GM10266 (cell line): ENCODE results near the gene ACSF2.
"Not testable (repeated sequence)": the region's sequence is repeated elsewhere in the genome, so short reads cannot be mapped to it uniquely, and the experiment has no call there.

Source experiments
- DNase-seq: peaks from one replicate; pipeline ENCODE4 v3.0.0; 2012; ENCODE audit errors: extremely low spot score
- CTCF ChIP-seq: IDR thresholded peaks from 2 replicates; pipeline ENCODE4 v1.5.1; 2012; ENCODE audit warnings: mild to moderate bottlenecking, low read depth; ENCODE audit not compliant: control insufficient read depth, insufficient read depth; ENCODE audit errors: missing control alignments

The ACSF2 gene

GRCh38 chr17:50468304-50469207 lies 42.5 kb downstream of the ACSF2 start, which contains the start of gene CHAD:
CHAD (minus strand) TSS chr17:50468880; CDS start chr17:50468813, 67 bp downstream.
- peak; percentile 48 for DNase-seq
- TF ChIP-seq CTCF: no peak

DNA sequence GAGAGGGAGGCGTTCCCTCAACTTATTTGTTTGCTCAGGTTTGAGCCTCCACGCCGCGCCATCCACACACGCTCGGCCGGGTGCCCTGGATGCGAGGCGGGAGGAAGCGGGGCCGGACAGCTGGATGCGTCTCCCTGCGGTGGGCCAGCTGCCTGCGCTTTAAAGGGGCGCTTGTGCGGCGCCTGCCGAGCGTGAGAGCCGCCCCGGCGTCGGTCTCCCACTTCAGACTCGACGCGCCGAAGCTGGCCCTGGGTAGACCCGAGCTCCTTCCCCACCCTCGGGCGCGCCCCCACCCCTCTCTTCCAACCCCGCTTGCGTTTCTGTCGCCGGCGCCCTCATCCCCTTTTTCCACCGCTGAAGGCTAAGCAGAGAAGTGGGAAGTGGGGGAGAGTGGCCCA lies 43.2 kb downstream of the ACSF2 start:
- no peak for TF ChIP-seq CTCF
- no peak for DNase-seq

GRCh38 chr17:50469671-50470305 lies 43.8 kb downstream of the ACSF2 start:
- peak; percentile 26 for DNase-seq
- no peak for TF ChIP-seq CTCF

- no peak for DNase-seq
These were observed 44.4 kb downstream of the ACSF2 start for GRCh38 chr17:50470426-50470825.

DNA sequence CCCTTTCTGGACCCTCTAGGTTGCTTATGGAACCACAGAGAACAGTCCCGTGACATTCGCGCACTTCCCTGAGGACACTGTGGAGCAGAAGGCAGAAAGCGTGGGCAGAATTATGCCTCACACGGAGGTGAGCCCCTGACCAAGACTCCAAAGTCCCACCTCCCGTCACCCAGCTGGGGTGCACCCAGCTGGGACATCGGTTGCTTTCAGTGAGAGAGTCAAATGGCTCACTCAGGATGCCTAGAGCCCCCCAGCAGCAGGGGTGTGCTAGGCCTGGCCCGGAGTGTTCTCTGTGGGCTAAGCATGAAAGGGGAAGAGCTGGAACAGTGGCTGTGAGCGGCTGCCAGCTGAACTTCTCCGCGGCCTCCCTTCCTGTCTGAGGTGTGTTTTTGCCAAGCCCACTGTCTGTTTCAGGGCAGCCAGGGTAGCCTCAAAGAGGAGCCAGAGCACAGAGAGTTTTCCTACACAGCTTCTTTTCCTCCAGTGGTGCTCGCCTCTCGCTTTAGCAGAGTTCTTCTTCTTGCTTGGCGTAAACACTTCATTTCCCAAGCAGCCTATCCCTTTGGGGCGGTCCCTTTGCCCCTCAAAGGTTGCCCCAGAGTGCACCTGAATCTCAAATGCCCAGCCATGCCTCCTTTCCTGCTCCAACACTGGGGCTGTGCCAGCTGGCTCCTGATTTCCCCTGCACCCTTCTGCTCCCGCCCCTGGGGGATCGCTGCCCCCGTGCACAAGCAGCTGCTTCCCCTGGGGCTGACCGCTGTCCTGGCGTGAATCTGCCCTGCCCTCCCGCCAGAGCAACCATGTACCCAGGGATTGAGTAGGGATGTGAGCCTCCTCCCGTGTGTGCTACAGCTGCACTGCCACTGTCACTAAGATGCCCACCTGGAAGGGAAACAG lies 45.2 kb downstream of the ACSF2 start:
- TF ChIP-seq CTCF: no peak
- DNase-seq: no peak

More at GRCh38 chr17:50470426-50470825, 44.4 kb downstream of the ACSF2 start:
- no peak for TF ChIP-seq CTCF

DNA sequence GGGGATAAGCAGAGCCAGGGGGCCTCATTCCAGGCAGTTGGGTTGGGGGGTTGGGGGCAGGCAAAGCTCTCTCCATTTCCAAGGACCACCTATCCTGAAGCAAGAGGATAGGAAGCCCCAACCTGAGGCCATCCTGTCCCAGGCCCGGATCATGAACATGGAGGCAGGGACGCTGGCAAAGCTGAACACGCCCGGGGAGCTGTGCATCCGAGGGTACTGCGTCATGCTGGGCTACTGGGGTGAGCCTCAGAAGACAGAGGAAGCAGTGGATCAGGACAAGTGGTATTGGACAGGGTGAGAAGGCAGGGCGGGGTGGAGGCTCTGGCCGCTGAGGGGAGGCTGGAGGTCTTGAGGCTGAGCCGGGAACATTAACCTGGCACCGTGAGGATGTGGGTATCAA lies 46.3 kb downstream of the ACSF2 start:
- no peak for TF ChIP-seq CTCF

DNA sequence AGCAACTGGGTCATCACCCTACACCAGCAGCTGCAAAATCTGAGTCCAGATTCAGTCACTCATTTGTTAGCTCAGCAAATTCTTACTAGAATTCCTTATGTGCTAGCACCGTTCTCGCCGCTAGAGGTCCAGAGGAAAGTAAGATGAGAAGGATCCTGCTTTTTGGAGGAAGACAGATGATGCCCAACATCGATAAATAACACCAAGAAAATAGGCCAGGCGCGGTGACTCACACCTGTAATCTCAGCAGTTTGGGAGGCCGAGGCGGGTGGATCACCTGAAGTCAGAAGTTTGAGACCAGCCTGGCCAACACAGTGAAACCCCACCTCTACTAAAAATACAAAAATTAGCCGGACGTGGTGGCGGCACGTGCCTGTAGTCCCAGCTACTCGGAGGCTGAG lies 46.7 kb downstream of the ACSF2 start:
- DNase-seq: not testable (repeated sequence)

More for the DNA sequence above, 46.3 kb downstream of the ACSF2 start:
- no peak for DNase-seq
